Cardiac muscle cell (in vitro differentiated cells and primary cell): ENCODE data around the gene MRPL20. TPM values are rescaled to one million over a fixed set of nuclear protein-coding genes. Genes with fewer than 3 reads are reported as not detected.

ENCODE experiments used
- DNase-seq, 2 donors: peaks; one replicate each; pipeline versions ENCODE4 v3.0.0 to v3.0.0-alpha.2; 2010 to 2017; ENCODE audit warnings: low read depth in 1 of 2, low spot score in 1 of 2
- H3K27ac ChIP-seq: fragments of 200-600 bp; sonication (generic); 2 replicates; pipeline ENCODE4 v1.5.1; 2016
- H3K27me3 ChIP-seq: fragments of 200-600 bp; sonication (generic); 2 replicates; pipeline ENCODE4 v1.6.0; 2016; ENCODE audit warnings: control low read depth
- H3K36me3 ChIP-seq: fragments of 200-600 bp; sonication (generic); 2 replicates; pipeline ENCODE4 v1.5.1; 2016; ENCODE audit warnings: control low read depth
- H3K4me1 ChIP-seq: fragments of 200-600 bp; sonication (generic); 2 replicates; pipeline ENCODE4 v1.8.1; 2017; ENCODE audit warnings: low read depth, mild to moderate bottlenecking, mixed run types
- H3K4me3 ChIP-seq: fragments of 200-600 bp; sonication (generic); 2 replicates; pipeline ENCODE4 v1.5.1; 2016; ENCODE audit warnings: mild to moderate bottlenecking
- H3K9me3 ChIP-seq: fragments of 200-600 bp; sonication (generic); 2 replicates; pipeline ENCODE4 v1.5.1; 2017; ENCODE audit warnings: low read depth, mild to moderate bottlenecking, control low read depth
- CTCF ChIP-seq: IDR thresholded peaks from 2 replicates; pipeline ENCODE4 v1.5.1; 2012; ENCODE audit warnings: low read depth, mild to moderate bottlenecking, low read length
- polyA plus RNA-seq: library from polyadenylated mRNA; unstranded; fragments of >200 nt; fragmentation: Nextera tagmentation; extraction: Ambion mirVana; gene quantifications from 2 replicates; pipeline ENCODE4 v1.2.1, GENCODE V29; 2016
- total RNA-seq: library from RNA; depleted of rRNA; stranded (reverse); fragments of >200 nt; gene quantifications from 2 replicates; pipeline ENCODE4 v1.2.3, GENCODE V29; 2016

MRPL20 gene
- total and polyA plus RNA-seq, 2 experiments from 2014 or later, result 97.6 to 255 TPM

- Histone ChIP-seq H3K27ac (no peak overlapping the region), H3K27me3 (no peaks in the 10 kb centered on the region), H3K9me3 (no peaks in the 10 kb centered on the region), H3K4me3 (no peak overlapping the region), H3K4me1 (peaks cover 13% of the 10 kb centered on the region), H3K36me3 (no peaks in the 10 kb centered on the region)
- no peak for TF ChIP-seq CTCF
- DNase-seq, result peak in 1 of 2 donors; percentile 38
Observed at GRCh38 chr1:1426496-1427105, 19.5 kb upstream of the MRPL20 start.

GRCh38 chr1:1425753-1426495 lies 18.8 kb upstream of the MRPL20 start:
- no peak for DNase-seq
- no peaks in the 10 kb centered on the region for H3K36me3 ChIP-seq
- H3K27me3 ChIP-seq, result no peaks in the 10 kb centered on the region
- TF ChIP-seq CTCF, result no peak
- H3K4me1 ChIP-seq, result peaks cover 7% of the 10 kb centered on the region
- no peak overlapping the region for H3K4me3 ChIP-seq
- no peak overlapping the region for H3K27ac ChIP-seq
- H3K9me3 ChIP-seq, result no peaks in the 10 kb centered on the region

GRCh38 chr1:1425426-1425752 lies 18.3 kb upstream of the MRPL20 start:
- Histone ChIP-seq H3K27me3 (no peaks in the 10 kb centered on the region), H3K4me3 (no peak overlapping the region), H3K9me3 (no peaks in the 10 kb centered on the region), H3K4me1 (peaks cover 3% of the 10 kb centered on the region), H3K27ac (no peak overlapping the region), H3K36me3 (no peaks in the 10 kb centered on the region)
- no peak for DNase-seq
- no peak for TF ChIP-seq CTCF

- H3K27ac ChIP-seq, result no peak overlapping the region
- no peak overlapping the region for H3K4me3 ChIP-seq
- no peak for TF ChIP-seq CTCF
- no peaks in the 10 kb centered on the region for H3K27me3 ChIP-seq
- no peaks in the 10 kb centered on the region for H3K4me1 ChIP-seq
- H3K9me3 ChIP-seq, result no peaks in the 10 kb centered on the region
- H3K36me3 ChIP-seq, result no peaks in the 10 kb centered on the region
- no peak for DNase-seq
Observed at GRCh38 chr1:1424707-1425106, 17.6 kb upstream of the MRPL20 start.

GRCh38 chr1:1423245-1423597 lies 16.1 kb upstream of the MRPL20 start:
- no peak for DNase-seq
- Histone ChIP-seq H3K36me3 (no peaks in the 10 kb centered on the region), H3K4me1 (no peaks in the 10 kb centered on the region), H3K27ac (no peak overlapping the region), H3K4me3 (no peak overlapping the region), H3K27me3 (no peaks in the 10 kb centered on the region), H3K9me3 (no peaks in the 10 kb centered on the region)
- TF ChIP-seq CTCF, result no peak
